Dedifferentiated amniotic fluid mesenchymal stem cell (primary cell): ENCODE measurements around the gene NUTF2.
"Not testable (repeated sequence)": the region's sequence is repeated elsewhere in the genome, so short reads cannot be mapped to it uniquely, and the experiment has no call there.

Source experiments
- DNase-seq: peaks from one replicate; pipeline ENCODE4 v3.0.0-alpha.2; 2016; ENCODE audit errors: extremely low spot score

The NUTF2 gene

DNA sequence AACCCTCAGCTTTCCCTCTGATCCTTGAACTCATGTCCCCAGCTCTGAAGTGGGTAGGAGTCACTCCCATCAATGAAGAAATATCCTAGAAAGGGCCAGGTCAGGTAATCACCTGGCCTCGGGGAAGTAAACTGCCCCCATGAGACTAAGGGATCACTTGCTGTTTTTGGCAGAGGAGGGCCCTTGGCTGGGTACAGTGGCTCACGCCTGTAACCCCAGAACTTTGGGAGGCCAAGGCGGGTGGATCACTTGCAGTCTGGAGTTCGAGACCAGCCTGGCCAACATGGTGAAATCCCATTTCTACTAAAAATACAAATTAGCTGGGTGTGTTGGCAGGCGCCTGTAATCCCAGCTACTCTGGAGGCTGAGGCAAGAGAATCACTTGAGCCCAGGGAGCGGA lies 17.3 kb downstream of the NUTF2 start:
- not testable (repeated sequence) for DNase-seq

GRCh38 chr16:67864594-67864993 lies 17.9 kb downstream of the NUTF2 start:
- no peak for DNase-seq

DNA sequence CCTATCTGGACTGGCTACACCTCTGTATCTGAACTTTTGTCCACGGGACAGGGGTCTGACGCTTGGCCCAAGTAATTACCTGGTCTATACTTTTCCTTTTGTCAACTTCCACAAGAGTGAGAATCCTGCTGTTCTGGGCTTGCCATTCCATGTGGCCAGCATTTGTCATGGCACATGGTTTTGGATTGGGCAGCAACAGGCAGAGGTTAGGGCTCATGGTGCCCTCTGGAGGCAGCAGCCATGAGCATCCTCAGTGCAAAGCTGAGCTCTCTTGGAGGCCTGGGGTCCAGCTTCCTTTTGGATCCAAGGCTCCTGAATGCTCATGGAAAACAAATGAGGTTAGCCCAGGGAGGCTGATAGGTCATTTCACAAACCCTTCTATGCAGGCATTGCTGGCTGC lies 18.6 kb downstream of the NUTF2 start:
- DNase-seq: no peak

DNA sequence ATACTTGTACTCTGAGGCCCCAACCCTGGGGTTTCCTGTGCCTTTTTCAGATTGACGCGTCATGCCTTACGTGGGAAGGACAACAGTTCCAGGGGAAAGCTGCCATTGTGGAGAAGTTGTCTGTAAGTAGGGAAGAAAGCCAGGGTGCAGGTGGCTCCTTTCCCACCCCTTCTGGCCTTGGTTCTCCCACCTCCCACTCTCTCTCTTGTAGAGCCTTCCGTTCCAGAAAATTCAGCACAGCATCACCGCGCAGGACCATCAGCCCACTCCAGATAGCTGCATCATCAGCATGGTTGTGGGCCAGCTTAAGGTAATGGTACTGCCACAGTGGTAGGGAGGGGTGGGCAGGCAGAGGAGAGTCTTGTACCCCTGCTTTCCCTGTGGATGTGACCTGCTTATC lies 21.6 kb downstream of the NUTF2 start:
- DNase-seq: no peak

DNA sequence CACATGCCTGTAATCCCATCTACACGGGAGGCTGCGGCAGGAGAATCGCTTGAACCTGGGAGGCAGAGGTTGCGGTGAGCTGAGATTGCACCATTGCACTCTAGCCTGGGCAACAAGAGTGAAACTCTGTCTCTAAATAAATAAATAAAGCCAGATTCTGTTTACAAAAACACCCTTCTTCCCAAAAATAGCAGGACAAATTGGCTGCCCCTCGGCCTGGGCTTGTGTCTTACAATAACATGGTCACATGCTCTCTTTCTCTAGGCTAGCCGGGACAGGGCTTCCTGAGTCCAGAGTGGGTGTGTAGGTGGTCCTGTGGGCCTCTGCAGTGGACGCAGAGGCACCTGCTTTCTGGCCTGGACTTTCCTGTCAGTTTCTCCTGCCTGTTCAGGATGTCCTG lies 22.9 kb downstream of the NUTF2 start:
- DNase-seq: no peak

DNA sequence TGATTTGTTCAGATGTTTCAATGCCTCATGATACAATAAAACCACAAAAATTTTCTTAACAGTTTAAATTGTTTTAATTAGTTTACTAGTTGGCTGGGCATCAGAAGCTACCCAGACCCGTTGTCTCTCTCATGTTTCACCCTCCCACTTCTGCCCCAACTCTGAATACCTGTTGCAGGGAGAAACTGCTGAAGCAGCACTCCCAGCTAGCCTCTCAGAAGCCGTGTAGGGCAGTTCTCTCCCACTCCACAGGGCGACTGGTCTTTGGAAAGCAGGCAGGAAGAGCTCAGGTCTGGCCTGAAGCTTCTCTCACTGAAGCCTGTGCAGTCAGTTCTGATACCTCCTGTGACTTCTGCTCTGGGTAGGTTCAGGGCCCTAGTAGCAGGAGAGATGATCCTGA lies 24.5 kb downstream of the NUTF2 start:
- no peak for DNase-seq

GRCh38 chr16:67872131-67872630 lies 25.4 kb downstream of the NUTF2 start:
- DNase-seq: no peak

DNA sequence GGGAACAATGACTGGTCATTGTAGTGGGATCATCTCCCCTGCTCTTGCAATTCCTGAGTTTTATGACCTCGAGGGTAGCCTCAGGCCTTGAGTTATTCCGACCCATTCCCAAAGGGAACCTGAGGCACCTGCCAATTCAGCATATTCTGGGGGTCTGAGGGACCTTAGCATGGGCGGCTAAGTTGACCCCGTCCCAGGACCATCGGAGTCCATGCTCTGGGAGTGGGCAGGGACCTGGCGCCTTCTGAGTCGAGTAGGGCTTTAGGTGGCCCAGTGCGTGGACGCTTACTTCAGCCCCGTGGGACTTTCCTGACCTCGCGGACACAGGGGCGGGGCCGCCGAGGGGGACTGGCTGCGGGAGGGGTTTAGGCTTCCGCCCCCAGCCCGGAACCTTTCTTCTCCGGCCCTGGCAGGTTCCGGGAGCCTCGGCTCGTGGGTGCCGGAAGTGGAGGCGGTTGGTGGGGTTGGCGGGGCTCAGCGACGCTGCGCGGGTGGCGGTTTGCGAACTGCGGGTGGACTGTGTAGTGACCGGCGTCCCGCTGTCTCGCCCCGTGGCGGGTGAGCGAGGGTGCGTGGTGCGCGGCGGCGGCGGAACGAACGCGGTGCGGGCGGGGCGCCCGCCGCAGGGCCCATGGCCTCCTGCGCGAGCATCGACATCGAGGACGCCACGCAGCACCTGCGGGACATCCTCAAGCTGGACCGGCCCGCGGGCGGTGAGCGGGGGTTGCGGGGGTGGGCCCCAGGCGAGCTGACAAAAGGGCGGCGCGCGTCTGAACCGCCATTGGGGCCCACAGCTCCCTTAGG lies 26.1 kb downstream of the NUTF2 start, which contains the start of gene EDC4:
Gene EDC4 (plus strand): TSS at position 422 of the 804 bp plus-strand sequence. CDS start 210 bp downstream, at position 632.
- peak; percentile 69 for DNase-seq

GRCh38 chr16:67873435-67874370 lies 27.0 kb downstream of the NUTF2 start:
- DNase-seq: peak; percentile 14

DNA sequence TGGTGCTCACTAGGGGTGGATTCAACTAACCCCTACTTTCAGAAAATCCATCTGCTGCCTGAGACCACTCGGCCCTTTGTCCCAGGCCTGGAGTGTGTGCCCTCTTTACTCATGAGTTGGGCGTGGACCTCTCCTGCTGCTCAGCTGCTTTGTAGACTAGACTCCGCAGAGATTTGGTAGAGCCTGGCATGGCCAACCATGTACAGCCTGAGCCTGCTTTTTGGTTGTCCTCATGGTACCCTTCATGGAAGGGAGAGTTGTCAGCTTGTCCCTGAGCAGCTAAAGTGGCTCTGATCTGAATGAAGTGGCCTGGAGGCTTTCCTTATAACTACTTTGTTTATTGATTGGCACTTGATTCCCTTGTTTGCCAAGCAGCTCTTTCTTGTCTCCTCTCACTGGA lies 27.6 kb downstream of the NUTF2 start:
- peak; percentile 12 for DNase-seq

DNA sequence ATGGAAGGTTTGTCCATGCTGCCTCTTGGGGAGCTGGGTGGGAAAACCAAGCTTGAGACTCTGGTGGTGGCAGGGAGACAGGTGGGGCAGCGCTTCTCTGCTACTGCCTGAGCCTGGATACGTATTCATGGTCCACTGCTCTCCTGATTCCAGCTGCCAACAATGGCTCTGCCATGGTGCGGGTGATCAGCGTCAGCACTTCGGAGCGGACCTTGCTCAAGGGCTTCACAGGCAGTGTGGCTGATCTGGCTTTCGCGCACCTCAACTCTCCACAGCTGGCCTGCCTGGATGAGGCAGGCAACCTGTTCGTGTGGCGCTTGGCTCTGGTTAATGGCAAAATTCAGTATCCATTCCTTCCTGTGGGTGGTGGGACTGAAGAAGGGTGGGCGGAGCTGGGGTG lies 30.3 kb downstream of the NUTF2 start:
- no peak for DNase-seq

GRCh38 chr16:67878232-67878631 lies 31.5 kb downstream of the NUTF2 start:
- DNase-seq: no peak

DNA sequence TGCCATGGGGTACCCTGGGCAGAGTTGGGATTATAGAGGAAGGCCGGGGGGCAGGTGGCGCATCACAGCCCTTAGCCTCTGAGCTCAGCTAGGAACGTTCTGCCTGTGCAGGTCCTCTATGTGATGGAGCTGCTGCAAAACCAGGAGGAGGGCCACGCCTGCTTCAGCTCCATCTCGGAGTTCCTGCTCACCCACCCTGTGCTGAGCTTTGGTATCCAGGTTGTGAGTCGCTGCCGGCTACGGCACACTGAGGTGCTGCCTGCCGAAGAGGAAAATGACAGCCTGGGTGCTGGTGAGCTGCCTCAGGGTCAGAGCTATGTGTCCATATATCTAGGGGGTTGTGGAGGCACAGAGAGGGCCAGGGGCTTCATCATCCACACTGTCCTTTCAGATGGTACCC lies 32.1 kb downstream of the NUTF2 start:
- DNase-seq: no peak

DNA sequence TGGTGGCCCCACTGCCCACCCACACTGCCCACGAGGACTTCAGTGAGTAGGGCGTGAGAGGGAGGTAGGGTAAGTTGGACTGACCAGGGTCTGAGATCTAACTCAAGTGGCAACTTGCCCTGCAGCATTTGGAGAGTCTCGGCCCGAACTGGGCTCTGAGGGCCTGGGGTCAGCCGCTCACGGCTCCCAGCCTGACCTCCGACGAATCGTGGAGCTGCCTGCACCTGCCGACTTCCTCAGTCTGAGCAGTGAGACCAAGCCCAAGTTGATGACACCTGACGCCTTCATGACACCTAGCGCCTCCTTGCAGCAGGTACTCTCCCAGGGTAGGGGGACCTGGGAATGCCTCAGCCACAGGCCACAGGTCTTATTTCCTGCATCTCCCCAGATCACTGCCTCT lies 32.7 kb downstream of the NUTF2 start:
- DNase-seq: no peak

DNA sequence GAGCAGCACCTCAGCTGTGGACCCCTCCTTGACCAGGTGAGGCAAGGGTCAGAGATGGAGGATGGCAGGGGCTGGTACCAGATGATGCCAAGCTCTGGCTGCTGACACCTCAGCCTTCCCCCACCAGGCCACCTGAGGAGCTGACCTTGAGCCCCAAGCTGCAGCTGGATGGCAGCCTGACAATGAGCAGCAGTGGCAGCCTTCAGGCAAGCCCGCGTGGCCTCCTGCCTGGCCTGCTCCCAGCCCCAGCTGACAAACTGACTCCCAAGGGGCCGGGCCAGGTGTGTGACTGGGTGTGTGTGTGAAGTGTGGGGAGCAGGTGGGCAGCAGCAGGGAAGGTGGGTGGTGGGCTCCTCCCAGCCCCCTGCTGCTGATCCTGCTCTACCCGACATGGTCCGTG lies 33.2 kb downstream of the NUTF2 start:
- no peak for DNase-seq

DNA sequence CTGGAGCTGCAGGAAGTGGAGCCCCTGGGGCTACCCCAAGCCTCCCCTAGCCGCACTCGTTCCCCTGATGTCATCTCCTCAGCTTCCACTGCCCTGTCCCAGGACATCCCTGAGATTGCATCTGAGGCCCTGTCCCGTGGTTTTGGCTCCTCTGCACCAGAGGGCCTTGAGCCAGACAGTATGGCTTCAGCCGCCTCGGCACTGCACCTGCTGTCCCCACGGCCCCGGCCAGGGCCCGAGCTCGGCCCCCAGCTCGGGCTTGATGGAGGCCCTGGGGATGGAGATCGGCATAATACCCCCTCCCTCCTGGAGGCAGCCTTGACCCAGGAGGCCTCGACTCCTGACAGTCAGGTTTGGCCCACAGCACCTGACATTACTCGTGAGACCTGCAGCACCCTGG lies 33.9 kb downstream of the NUTF2 start:
- no peak for DNase-seq

DNA sequence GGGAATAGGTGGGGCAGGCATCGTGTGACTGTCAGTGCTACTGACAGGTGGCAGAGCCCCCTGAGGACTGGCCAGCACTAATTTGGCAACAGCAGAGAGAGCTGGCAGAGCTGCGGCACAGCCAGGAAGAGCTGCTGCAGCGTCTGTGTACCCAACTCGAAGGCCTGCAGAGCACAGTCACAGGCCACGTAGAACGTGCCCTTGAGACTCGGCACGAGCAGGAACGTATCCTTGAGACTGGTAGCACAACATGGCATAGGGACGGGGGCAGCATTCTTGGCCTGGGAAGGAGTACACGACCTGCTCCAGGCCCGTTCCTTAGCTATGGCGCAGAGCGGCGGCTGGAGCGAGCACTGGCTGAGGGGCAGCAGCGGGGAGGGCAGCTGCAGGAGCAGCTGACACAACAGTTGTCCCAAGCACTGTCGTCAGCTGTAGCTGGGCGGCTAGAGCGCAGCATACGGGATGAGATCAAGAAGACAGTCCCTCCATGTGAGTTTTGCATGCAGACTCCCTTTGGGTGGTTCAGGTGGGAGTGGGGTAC lies 35.0 kb downstream of the NUTF2 start:
- DNase-seq: no peak

DNA sequence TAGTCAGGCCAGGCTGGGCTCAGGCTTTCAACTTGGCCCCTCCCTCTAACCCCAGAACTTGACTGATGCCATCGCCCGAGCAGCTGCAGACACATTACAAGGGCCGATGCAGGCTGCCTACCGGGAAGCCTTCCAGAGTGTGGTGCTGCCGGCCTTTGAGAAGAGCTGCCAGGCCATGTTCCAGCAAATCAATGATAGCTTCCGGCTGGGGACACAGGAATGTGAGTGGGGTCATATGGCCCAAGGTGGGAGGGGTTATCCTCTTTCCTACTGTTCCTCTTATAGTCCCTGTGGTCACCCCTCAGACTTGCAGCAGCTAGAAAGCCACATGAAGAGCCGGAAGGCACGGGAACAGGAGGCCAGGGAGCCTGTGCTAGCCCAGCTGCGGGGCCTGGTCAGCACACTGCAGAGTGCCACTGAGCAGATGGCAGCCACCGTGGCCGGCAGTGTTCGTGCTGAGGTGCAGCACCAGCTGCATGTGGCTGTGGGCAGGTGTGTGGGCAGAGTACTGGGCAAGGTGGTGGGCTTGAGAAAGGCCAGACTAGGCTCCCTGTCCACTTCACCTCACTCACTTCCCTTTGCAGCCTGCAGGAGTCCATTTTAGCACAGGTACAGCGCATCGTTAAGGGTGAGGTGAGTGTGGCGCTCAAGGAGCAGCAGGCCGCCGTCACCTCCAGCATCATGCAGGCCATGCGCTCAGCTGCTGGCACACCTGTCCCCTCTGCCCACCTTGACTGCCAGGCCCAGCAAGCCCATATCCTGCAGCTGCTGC lies 35.8 kb downstream of the NUTF2 start:
- DNase-seq: no peak

GRCh38 chr16:67883146-67883871 lies 36.6 kb downstream of the NUTF2 start:
- no peak for DNase-seq

GRCh38 chr16:67883872-67884261 lies 37.1 kb downstream of the NUTF2 start:
- DNase-seq: no peak

- peak; percentile 47 for DNase-seq
Measured at GRCh38 chr16:67884684-67885083, 38.0 kb downstream of the NUTF2 start, which contains the start of gene NRN1L. TSS of gene NRN1L (plus strand) at chr16:67884885. CDS start at chr16:67884904, 19 bp downstream.
